Lower leg skin (tissue), 3 donors: Measurements from ENCODE around the gene MBOAT2.

Experiments used
- CTCF ChIP-seq, 3 donors: fragments of 450-650 bp; IDR thresholded peaks; one replicate each; pipeline ENCODE4 v1.5.1; 2016; ENCODE audit warnings: antibody characterized with exemption in 3 of 3, mild to moderate bottlenecking in 3 of 3, moderate library complexity in 2 of 3
- POLR2A ChIP-seq, 2 donors: fragments of 450-650 bp; IDR thresholded peaks; one replicate each; pipeline ENCODE4 v1.6.1; 2016 to 2017; ENCODE audit warnings: antibody characterized with exemption in 2 of 2, mild to moderate bottlenecking in 1 of 2, moderate library complexity in 1 of 2

GRCh38 chr2:8993902-8994278, 9.6 kb downstream of the MBOAT2 start:
- TF ChIP-seq CTCF (IDR thresholded peaks at IDR 0.05) (no peak), POLR2A (IDR thresholded peaks at IDR 0.05) (no peak)
